Rectal smooth muscle tissue (tissue), 1 donor: Measurements from ENCODE around the gene CR1.
"Not testable (repeated sequence)": the region's sequence is repeated elsewhere in the genome, so short reads cannot be mapped to it uniquely, and the experiment has no call there.

Experiments used
- H3K27ac ChIP-seq: one replicate; pipeline ENCODE4 v1.7.0; 2013; ENCODE audit warnings: low read depth, low read length, inconsistent platforms
- H3K27me3 ChIP-seq: one replicate; pipeline ENCODE4 v1.7.0; 2013; ENCODE audit warnings: low read length; ENCODE audit not compliant: control insufficient read depth, insufficient read depth
- H3K36me3 ChIP-seq: one replicate; pipeline ENCODE4 v1.7.0; 2013; ENCODE audit warnings: low read length; ENCODE audit not compliant: control insufficient read depth, insufficient read depth
- H3K4me1 ChIP-seq: one replicate; pipeline ENCODE4 v1.7.0; 2013; ENCODE audit warnings: low read length; ENCODE audit not compliant: control insufficient read depth, insufficient read depth
- H3K4me3 ChIP-seq: one replicate; pipeline ENCODE4 v1.7.0; 2013; ENCODE audit warnings: low read length
- H3K9ac ChIP-seq: one replicate; pipeline ENCODE4 v1.7.0; 2013; ENCODE audit warnings: low read length

The CR1 gene

DNA sequence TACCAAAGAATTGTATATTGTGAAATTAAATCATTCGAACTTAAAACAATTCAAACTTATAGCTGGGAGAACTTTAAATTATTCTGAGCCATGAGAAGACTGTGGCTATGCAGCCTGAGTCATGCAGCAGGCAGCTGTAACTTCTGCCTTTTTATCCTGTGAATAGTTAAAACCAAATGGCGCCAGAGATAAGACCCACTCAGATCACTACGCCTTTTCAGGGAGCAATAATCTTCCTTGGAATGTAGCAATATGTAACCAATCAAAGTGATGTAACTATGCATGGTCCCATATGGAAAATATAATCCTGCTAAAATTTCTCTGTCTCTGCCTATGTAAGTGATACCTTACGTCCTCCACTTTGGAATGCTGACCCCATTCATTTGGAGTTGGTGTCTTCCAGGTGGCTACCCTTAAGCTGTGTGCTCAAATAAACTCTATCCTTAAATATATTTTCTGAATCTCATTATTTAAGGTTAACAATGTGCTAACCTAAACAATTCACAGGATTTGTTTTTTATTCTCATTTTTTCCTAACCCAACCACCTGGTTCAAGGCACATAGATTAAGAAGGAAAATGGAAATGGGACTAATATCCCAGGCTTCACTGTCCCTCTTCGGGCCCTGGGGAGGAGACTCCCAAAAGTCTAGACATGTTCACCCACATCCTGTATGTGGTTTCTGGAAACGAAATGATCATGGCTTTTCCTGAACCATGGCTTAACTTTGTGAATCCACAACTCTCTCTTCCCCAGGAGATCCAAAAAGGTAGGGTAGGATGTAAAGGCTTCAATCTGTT lies 184.8 kb downstream of the CR1 start:
- not testable (repeated sequence) for H3K27me3 ChIP-seq, H3K4me3 ChIP-seq, H3K9ac ChIP-seq, H3K4me1 ChIP-seq, H3K27ac ChIP-seq, H3K36me3 ChIP-seq

DNA sequence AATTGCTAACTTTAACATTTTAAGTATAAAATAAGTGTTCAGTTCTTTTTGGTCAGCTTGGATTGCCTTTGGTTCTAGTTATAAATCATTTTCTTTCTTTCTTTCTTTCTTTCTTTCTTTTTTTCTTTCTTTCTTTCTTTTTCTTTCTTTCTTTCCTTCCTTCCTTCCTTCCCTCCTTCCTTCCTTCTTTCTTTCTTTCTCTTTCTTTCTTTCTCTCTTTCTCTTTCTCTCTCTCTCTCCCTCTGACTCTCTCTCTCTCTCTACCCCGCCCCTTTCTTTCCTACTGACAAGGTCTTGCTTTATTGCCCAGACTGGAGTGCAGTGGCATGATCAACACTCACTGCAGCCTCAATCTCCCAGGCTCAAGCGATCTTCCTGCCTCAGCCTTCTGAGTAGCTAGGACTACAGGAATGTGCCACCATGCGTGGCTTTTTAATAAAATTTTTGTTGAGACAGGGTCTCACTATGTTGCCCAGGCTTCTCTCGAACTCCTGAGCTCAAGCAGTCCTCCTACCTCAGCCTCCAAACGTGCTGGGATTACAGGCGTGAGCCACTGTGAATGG lies 187.0 kb downstream of the CR1 start:
- H3K27ac ChIP-seq, H3K27me3 ChIP-seq, H3K9ac ChIP-seq, H3K4me1 ChIP-seq, H3K4me3 ChIP-seq, H3K36me3 ChIP-seq: not testable (repeated sequence)

DNA sequence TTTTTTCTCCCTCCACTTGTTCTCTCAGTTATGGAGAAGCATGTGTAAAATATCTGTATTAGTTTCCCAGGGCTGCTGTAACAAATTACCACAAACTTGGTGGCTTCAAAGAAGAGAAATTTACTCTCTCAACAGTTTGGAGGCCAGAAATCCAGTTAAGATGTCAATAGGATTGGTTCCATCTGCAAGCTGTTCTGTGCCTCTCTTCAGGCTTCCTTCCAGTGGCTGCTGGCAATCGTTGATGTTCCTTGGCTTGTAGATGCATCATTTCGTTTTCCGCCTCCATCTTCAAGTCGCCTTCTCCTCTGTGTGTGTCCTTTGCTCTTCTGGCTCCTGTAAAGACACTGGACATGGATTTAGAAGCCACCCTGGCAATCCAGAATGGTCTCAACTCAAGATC lies 194.6 kb downstream of the CR1 start:
- not testable (repeated sequence) for H3K4me3 ChIP-seq, H3K36me3 ChIP-seq, H3K4me1 ChIP-seq, H3K9ac ChIP-seq, H3K27ac ChIP-seq, H3K27me3 ChIP-seq

DNA sequence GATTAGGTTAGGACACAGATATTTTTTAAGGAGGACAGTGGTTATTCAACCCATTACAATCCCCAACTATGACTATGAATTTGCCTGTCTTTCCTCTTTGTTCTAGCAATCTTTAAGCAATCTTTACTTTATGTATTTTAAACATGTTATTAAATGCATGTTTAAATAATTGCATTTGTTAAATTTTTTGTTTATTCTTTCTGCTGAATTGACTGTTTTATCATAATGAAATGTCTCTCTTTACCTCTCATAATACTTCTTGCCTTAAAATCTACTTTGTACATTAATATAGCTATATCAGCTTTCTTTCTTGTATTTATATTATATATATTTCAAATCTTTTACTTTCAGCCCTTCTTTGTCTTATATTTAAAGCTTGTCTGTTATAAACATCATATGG lies 195.1 kb downstream of the CR1 start:
- no peak overlapping the region for H3K9ac ChIP-seq
- no peaks in the 10 kb centered on the region for H3K4me1 ChIP-seq
- H3K36me3 ChIP-seq = no peaks in the 10 kb centered on the region
- no peak overlapping the region for H3K4me3 ChIP-seq
- H3K27me3 ChIP-seq = no peaks in the 10 kb centered on the region
- no peak overlapping the region for H3K27ac ChIP-seq
